Fibroblast of pulmonary artery (primary cell): ENCODE results near the gene NEURL2.

ENCODE experiments used
- DNase-seq: peaks from one replicate; pipeline ENCODE4 v3.0.0-alpha.2; 2010; ENCODE audit warnings: low read depth
- H3K4me3 ChIP-seq: replicated peaks from 2 replicates; pipeline ENCODE4 v1.5.1; 2011; ENCODE audit warnings: low read depth, mild to moderate bottlenecking, control low read depth, low read length, moderate library complexity
- TF ChIP-seq, protein P1 (sequence below): IDR thresholded peaks from 2 replicates; pipeline ENCODE4 v1.5.1; 2011; ENCODE audit warnings: mild to moderate bottlenecking, control low read depth, low read length, inconsistent platforms; ENCODE audit errors: missing control alignments

Gene NEURL2

DNA sequence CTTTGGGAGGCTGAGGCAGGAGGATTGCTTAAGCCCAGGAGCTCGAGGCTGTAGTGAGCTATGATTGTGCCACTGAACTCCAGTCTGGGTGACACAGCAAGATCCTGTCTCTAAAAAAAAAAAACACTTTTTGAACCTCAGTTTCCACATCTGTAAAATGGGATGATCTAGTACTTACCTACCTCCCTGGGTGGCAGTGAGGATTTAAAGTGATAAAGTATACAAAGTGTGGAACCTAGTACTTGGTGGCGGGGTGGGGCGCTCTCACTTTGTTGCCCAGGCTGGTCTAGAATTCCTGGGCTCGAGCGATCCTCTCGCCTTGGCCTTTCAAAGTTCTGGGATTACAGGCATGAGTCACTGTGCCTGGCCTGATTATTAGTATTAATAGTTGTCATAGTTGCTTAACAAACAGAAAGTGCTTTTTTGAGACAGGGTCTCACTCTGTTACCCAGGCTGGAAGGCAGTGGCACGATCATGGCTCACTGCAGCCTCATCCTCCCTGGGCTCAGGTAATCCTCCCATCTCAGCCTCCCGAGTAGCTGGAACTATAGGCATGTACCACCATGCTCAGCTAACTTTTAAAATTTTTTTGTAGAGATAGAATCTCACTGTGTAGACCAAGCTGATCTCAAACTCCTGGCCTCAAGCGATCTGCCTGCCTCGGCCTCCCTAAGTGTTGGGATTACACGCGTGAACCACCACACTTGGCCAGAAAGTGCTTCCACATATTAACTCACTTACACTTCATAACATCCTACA is 27.9 kb upstream of the NEURL2 start:
- TF ChIP-seq, protein P1, sequence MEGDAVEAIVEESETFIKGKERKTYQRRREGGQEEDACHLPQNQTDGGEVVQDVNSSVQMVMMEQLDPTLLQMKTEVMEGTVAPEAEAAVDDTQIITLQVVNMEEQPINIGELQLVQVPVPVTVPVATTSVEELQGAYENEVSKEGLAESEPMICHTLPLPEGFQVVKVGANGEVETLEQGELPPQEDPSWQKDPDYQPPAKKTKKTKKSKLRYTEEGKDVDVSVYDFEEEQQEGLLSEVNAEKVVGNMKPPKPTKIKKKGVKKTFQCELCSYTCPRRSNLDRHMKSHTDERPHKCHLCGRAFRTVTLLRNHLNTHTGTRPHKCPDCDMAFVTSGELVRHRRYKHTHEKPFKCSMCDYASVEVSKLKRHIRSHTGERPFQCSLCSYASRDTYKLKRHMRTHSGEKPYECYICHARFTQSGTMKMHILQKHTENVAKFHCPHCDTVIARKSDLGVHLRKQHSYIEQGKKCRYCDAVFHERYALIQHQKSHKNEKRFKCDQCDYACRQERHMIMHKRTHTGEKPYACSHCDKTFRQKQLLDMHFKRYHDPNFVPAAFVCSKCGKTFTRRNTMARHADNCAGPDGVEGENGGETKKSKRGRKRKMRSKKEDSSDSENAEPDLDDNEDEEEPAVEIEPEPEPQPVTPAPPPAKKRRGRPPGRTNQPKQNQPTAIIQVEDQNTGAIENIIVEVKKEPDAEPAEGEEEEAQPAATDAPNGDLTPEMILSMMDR = no peak
- DNase-seq = no peak

DNA sequence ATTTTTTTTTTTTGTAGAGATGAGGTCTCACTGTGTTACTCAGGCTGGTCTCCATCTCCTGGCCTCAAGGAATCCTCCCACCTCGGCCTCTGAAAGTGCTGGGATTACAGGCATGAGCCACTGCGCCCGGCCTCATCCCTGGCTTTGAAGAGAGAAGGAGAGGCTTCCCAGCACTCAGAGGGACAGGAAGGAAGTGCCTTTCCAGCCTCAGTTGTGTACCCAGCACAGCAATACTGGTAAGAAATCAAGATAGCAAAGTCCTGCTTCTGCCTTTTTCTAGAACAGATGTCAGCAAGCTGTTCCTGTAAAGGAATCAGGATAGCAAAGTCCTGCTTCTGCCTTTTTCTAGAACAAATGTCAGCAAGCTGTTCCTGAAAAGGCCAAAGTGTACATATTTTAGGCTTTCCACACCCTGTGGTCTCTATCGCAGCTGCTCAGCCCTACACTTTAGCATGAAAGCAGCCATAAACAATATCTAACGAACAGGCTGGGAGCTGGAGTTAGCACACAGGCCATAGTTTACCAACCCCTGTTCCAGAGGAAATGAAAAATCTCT is 27.3 kb upstream of the NEURL2 start:
- no peak overlapping the region for H3K4me3 ChIP-seq
- TF ChIP-seq, protein P1 = no peak
- peak; percentile 71 for DNase-seq

More for the DNA sequence above, 27.9 kb upstream of the NEURL2 start:
- no peak overlapping the region for H3K4me3 ChIP-seq

DNA sequence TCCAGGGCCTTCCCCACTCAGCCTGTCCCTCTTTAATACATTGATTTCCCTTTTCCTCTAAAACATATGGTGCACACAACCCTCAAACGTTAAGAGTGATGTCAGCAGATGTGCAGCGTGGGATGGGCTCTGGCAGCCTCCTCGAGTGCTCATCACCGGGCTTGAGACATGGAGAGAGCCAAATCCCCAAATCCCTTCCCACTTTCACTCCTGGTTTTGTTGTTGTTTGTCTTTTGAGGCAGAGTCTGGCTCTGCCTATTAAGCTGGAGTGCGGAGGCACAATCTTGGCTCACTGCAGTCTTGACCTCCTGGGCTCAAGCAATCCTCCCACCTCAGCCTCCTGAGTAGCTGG is 26.8 kb upstream of the NEURL2 start:
- TF ChIP-seq, protein P1 = no peak
- no peak overlapping the region for H3K4me3 ChIP-seq
- DNase-seq = peak; percentile 78

DNA sequence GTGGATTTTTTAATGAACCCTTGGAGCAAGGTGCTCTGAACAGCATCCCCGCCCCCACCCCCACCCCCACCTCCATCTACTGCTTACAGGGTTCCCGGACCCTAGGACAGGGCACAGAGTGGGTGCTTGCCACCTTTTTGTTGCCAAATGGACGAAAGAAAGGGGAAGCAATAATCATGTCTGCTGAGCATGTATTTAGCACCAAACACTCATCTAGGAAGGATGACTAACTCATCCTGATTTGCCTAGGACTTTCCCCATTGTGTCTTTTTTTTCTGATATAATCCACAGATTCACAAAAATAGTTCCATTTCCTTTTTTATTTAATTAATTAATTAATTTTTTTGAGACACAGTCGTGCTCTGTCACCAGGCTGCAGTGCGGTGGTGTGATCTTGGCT is 22.1 kb upstream of the NEURL2 start:
- TF ChIP-seq, protein P1 = no peak
- DNase-seq = peak; percentile 31
- H3K4me3 ChIP-seq = no peak overlapping the region

DNA sequence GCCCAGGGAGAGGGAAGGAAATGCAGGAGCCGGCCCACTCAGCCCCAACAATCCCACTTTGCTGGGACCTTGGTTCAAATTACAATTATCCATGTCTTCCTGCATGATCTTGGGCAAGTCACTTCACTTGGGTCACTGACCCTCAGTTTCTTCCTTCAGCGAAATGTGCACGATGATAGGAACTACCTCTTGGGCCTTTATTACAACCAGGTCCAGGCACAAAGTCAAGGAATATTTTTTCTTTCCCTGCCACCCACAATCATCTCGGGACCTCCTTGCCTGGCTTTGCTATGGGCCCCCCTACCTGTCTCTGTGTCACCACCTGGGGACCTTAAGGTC is 21.3 kb upstream of the NEURL2 start:
- peak overlapping the region; percentile 71 for H3K4me3 ChIP-seq
- TF ChIP-seq, protein P1 = no peak
- no peak for DNase-seq

DNA sequence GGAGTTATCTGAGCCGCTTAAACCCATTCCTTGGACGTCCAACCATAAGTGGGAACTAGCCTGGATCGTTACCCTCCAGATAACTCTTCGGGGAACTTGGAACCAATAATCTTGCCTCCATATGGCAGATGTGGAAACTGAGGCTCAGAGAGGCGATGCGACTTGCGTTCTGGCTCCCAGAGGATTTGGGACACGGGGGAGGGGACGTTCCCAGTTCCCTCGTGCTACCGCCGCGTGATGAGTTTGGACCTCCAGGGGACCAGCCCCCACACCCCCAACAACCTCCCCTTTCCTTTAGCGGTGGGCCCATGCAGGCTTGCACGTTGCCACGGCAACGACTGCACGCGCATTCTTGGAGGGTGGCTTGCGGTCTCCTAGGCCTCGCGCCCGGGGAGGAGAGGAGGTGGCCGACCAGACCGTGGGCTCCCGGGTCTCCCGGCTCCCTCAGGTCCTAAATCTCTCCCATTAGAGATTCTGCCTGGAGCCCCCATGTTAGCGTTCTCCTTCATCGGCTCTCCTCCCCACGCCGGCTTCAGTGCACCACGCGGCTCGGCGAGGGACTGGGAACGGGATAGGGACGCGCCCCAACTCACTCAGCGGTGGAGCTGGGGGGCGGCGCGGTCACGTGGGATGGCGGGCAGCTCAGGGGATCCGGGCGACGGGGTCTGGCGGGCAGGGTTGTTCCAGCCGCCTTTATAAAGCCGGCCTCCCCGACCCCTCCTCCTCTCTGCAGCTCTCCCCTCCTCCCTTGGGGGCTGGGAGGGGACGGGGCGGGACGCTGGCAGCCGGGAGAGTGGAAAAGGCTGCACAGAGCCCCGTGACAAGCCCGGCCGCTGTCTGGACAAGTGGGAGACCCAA is 20.7 kb upstream of the NEURL2 start, which contains the start of gene PLTP:
Gene PLTP (minus strand): TSS at position 670 of the 858 bp plus-strand sequence. CDS start 703 bp downstream, outside the sequence.
- TF ChIP-seq, protein P1 = no peak
- DNase-seq = peak; percentile 75
- peak within 1 kb of the TSS; percentile 71 for H3K4me3 ChIP-seq
